SK-N-MC (cell line): ENCODE results near the gene METTL5.
"Not testable (repeated sequence)": the region's sequence is repeated elsewhere in the genome, so short reads cannot be mapped to it uniquely, and the experiment has no call there.

Source experiments
- DNase-seq: peaks from one replicate; pipeline ENCODE4 v3.0.0-alpha.2; 2011; ENCODE audit warnings: low read depth, low spot score
- H3K27ac ChIP-seq: fragments of 200-600 bp; sonication (generic); 2 replicates; pipeline ENCODE4 v1.5.1; 2016; ENCODE audit warnings: mixed run types
- H3K36me3 ChIP-seq: fragments of 200-600 bp; sonication (generic); 2 replicates; pipeline ENCODE4 v1.6.1; 2017; ENCODE audit warnings: antibody characterized with exemption, low read length, mixed read lengths; ENCODE audit not compliant: insufficient read depth
- H3K4me3 ChIP-seq: fragments of 200-600 bp; sonication (generic); 2 replicates; pipeline ENCODE4 v1.5.1; 2016
- H3K9ac ChIP-seq: fragments of 200-600 bp; sonication (generic); 2 replicates; pipeline ENCODE4 v1.8.0; 2017; ENCODE audit warnings: mixed run types, mixed read lengths; ENCODE audit not compliant: insufficient read length
- H3K9me3 ChIP-seq: fragments of 200-600 bp; sonication (generic); 2 replicates; pipeline ENCODE4 v1.6.1; 2017; ENCODE audit warnings: low read depth, mild to moderate bottlenecking, antibody characterized with exemption, low read length, moderate library complexity, mixed read lengths
- EZH2 ChIP-seq: fragments of 200-600 bp; sonication (generic); IDR thresholded peaks from one replicate; pipeline ENCODE4 v1.6.1; 2017; ENCODE audit warnings: antibody characterized with exemption
- FOXP2 ChIP-seq: optimal IDR thresholded peaks from 2 replicates; pipeline ENCODE3; 2011; ENCODE audit warnings: mild to moderate bottlenecking, moderate library complexity; ENCODE audit not compliant: insufficient read depth; ENCODE audit errors: extremely low read length, control extremely low read depth
- POLR2AphosphoS5 ChIP-seq: IDR thresholded peaks from 2 replicates; pipeline ENCODE4 v1.6.1; 2012; ENCODE audit warnings: mild to moderate bottlenecking, low read depth, low read length, borderline replicate concordance

Gene METTL5

DNA sequence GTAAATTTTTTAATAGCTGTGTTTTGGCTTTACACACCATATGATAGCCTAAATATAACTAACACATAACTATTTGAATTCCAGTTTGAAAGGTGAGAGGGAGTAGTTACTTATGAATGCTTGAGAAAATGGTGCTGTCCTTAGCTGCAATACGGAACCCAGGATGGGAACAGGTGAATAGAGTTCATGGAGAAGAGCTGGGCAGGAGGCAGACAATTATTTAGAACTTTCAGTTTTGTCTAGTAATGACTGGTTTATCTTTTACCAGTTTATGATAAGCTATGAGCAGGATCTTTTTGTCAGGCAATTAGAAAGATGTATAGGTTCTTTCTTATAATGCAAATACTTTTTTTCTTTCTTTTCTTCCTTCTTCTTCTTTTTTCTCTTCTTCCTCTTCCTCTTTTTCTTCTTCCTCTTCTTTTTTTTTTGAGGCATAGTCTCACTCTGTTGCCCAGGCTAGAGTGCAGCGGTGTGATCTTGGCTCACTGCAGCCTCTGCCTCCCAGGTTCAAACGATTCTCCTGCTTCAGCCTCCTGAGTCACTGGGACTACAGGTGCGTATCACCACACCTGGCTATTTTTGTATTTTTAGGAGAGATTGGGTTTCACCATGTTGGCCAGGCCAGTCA lies 28.4 kb upstream of the METTL5 start:
- DNase-seq = no peak
- H3K36me3 ChIP-seq = no peaks in the 10 kb centered on the region
- TF ChIP-seq POLR2AphosphoS5 (no peak), EZH2 (no peak), FOXP2 (no peak)
- no peak overlapping the region for H3K4me3 ChIP-seq
- H3K9me3 ChIP-seq = no peaks in the 10 kb centered on the region; the same call in 1 of the 2 replicates
- H3K9ac ChIP-seq = no peak overlapping the region
- H3K27ac ChIP-seq = no peak overlapping the region

DNA sequence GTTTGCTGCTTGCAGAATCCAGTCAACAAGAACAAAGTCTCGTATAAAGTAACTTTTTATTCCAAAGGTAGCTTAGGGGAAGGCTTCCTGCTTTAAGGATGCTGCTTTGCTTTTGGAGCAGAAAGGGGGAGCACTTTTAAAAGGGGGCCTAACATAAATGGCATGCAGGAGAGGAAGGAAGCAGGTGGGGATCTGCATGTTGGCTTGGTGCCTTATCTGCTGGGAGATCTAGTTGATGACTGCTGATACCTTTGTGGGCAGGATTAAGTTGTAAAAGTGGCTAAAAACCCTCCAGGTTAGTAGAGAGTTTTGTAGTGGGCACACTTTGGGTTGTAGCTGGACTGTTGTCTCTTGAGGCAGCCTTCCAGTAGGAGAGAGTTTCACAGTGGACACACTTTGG lies 25.0 kb upstream of the METTL5 start:
- DNase-seq = no peak
- TF ChIP-seq FOXP2 = no peak
- no peak for TF ChIP-seq POLR2AphosphoS5
- TF ChIP-seq EZH2 = no peak
- no peak overlapping the region for H3K9ac ChIP-seq

DNA sequence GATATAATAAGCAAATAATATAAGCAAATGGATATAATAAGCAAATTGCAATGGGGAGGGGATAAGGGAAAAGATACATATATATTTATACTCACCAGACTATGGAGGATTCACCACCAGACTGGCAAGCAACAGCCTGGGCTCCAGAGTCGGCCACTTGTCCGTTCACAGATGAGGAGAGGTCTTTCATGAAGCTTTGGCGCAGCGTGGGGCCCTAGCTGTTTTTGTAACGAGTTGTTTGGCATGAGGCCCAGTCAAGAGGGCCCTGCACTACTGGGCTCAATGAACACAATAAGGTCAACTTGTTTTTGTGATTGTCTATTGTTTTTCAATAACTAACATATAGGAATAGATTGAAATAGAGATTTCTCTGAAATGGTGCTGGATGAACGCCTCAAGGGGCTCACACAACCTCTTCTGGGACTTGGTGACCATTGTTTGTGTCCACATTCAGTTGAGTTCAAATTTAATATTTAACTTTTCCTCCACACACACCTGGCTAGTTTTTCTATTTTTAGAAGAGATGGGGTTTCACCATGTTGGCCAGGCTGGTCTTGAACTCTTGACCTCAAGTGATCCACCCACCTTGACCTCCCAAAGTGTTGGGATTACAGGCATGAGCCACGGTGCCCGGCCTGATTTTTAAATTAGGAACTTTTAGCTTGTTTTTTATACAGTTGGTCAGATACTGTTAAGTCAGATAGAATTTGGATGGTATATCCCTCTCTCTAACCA lies 24.4 kb upstream of the METTL5 start:
- H3K9me3 ChIP-seq, H3K27ac ChIP-seq, DNase-seq, H3K9ac ChIP-seq, H3K36me3 ChIP-seq, H3K4me3 ChIP-seq: not testable (repeated sequence)

More for the DNA sequence above, 25.0 kb upstream of the METTL5 start:
- Histone ChIP-seq H3K27ac (no peak overlapping the region), H3K36me3 (no peaks in the 10 kb centered on the region), H3K9me3 (no peaks in the 10 kb centered on the region; the same call in 1 of the 2 replicates), H3K4me3 (no peak overlapping the region)

DNA sequence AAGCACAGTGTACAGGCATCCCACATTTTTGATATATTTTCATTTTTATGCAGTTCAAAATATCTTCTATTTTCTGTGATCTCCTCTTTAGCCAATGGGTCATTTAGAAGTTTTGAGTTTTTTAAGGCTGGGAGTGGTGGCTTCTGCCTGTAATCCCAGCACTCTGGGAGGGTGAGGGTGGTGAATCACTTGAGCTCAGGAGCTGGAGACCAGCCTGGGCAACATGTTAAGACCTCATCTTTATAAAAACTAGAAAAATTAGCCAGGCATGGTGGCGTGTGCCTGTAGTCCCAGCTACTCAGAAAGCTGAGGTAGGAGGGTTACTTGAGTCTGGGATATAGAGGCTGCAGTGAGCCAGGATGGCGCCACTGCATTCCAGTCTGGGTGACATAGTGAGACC lies 20.3 kb upstream of the METTL5 start:
- Histone ChIP-seq H3K27ac (no peak overlapping the region), H3K9me3 (no peaks in the 10 kb centered on the region; the same call in 1 of the 2 replicates), H3K36me3 (no peaks in the 10 kb centered on the region; the same call in 1 of the 2 replicates), H3K4me3 (no peak overlapping the region), H3K9ac (no peak overlapping the region)
- TF ChIP-seq POLR2AphosphoS5 = no peak
- TF ChIP-seq EZH2 = no peak
- no peak for TF ChIP-seq FOXP2
- DNase-seq = no peak

DNA sequence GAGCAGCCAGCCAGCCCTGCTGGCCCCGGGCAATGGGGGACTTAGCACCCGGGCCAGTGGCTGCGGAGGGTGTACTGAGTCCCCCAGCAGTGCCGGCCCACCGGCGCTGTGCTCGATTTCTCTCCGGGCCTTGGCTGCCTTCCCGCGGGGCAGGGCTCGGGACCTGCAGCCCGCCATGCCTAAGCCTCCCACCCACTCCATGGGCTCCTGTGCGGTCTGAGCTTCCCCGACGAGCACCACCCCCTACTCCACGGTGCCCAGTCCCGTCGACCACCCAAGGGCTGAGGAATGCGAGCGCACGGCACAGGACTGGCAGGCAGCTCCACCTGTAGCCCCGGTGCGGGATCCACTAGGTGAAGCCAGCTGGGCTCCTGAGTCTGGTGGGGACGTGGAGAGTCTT lies 16.9 kb upstream of the METTL5 start:
- H3K27ac ChIP-seq, H3K9me3 ChIP-seq, H3K36me3 ChIP-seq, DNase-seq, H3K4me3 ChIP-seq, H3K9ac ChIP-seq: not testable (repeated sequence)

DNA sequence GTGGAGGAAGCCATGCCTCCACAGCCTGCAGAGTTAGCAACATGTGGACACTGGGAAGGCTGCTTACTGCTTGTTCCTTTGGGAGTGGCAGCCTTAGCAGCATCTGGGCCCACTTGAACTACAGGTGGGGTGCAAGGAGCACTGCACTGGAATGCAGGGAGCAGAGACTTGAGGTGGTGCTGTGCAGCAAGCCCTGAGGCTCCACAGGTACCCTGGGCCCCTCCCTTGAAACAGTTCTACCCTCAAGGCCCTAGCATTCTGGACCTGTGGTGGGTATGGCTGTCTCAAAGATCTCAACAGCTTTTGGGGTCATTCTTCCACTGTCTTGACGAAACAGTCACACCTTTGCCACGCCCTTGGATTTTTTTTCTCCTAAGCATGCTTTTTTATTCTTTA lies 16.0 kb upstream of the METTL5 start:
- H3K9ac ChIP-seq = no peak overlapping the region
- TF ChIP-seq EZH2 = no peak
- no peak for TF ChIP-seq POLR2AphosphoS5
- no peak for TF ChIP-seq FOXP2
- H3K9me3 ChIP-seq = no peaks in the 10 kb centered on the region
- no peak overlapping the region for H3K4me3 ChIP-seq
- DNase-seq = no peak
- no peak overlapping the region for H3K27ac ChIP-seq
- no peaks in the 10 kb centered on the region; the same call in 1 of the 2 replicates for H3K36me3 ChIP-seq

DNA sequence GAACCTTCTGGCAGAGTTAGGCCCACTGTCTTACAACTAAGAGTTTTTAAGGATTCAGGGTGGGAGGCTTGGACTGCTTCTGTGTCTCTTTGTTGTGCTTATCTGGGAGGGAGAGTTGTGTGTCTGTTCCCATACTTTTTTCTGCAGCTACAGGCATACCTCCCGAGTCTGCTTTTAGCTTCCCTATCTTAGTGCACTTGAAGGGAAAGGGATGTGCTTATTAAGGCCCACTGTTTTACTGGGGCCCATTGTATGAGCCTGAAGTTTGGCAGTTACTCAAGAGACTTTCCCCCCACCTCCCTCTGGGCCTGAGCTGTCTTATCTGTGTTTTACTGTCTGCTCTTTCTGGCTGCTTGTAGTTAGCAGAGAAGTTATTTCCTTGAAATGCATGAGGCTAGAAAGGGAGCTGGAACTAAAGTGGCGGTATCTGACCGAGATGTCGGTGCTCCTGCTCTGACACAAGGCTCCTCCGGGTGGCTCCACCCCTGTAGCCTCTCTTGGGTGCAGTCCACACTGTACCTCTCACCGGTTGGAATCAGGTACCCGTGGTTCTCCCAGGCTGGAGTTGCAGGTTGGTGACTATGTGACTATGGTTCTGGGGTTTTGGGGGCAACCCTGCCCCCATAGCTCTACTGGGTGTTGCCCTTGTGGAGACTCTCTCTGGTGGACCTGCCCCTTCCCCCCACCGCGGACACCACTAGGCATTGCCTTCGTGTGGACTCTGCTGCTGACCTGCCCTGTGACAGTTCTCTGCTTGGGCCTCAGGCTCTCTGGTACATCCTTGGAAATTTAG lies 15.4 kb upstream of the METTL5 start:
- no peaks in the 10 kb centered on the region for H3K9me3 ChIP-seq
- H3K27ac ChIP-seq = peak overlapping the region; percentile 49; the same call in 1 of the 2 replicates
- H3K9ac ChIP-seq = no peak overlapping the region
- TF ChIP-seq FOXP2 (no peak), POLR2AphosphoS5 (no peak), EZH2 (no peak)
- H3K4me3 ChIP-seq = no peak overlapping the region
- H3K36me3 ChIP-seq = no peaks in the 10 kb centered on the region; the same call in 1 of the 2 replicates
- DNase-seq = no peak

DNA sequence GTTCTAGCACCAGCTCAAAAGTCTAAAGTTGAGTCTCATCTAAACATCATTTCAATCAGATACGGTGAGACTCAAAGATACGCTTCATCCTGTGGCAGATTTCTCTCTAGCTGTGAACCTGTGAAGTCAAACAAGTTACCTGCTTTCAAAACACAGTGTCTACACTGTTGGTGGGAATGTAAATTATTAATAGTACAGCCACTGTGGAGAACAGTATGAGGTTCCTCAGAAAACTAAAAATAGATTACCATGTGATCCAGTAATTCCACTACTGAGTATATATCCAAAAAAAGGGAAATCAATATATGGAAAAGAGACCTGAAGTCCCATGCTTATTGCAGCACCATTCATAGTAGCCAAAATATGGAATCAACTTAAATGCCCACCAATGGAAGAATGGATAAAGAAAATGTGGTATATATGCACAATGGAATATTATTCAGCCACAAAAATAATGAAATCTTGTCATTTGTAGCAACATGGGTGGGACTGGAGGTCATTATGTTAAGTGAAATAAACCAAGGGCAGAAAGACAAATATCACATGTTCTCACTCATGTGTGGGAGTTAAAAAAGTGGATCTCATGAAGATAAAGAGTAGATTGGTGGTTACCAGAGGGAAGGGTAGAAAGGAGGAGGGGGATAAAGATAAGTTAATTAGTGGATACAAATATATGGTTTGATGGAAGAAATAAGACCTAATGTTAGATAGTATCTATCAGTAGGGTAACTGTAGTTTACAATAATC lies 14.2 kb upstream of the METTL5 start:
- no peaks in the 10 kb centered on the region for H3K9me3 ChIP-seq
- no peak overlapping the region for H3K9ac ChIP-seq
- TF ChIP-seq POLR2AphosphoS5 = no peak
- no peak for TF ChIP-seq EZH2
- TF ChIP-seq FOXP2 = no peak
- no peak for DNase-seq
- H3K36me3 ChIP-seq = no peaks in the 10 kb centered on the region; the same call in 1 of the 2 replicates
- no peak overlapping the region for H3K4me3 ChIP-seq
- no peak overlapping the region for H3K27ac ChIP-seq
